NCI-H774 (cell line): ENCODE measurements around the gene WAC.

ENCODE experiments used
- DNase-seq: peaks from one replicate; lab custom pipeline; 2025; lab: John Stamatoyannopoulos, UW

Gene WAC

GRCh38 chr10:28533186-28533564 lies 257 bp downstream of the WAC start:
- DNase-seq, result no peak

- peak; percentile 13 for DNase-seq
Observed at GRCh38 chr10:28533571-28534304, 820 bp downstream of the WAC start.

GRCh38 chr10:28535846-28536245 lies 2.9 kb downstream of the WAC start:
- DNase-seq, result no peak

- no peak for DNase-seq
Observed at GRCh38 chr10:28538595-28538994, 5.7 kb downstream of the WAC start.

GRCh38 chr10:28540145-28540544 lies 7.2 kb downstream of the WAC start:
- no peak for DNase-seq

- no peak for DNase-seq
Observed at GRCh38 chr10:28541717-28542365, 8.9 kb downstream of the WAC start.

GRCh38 chr10:28542728-28543127 lies 9.8 kb downstream of the WAC start:
- DNase-seq, result no peak

GRCh38 chr10:28544058-28544457 lies 11.1 kb downstream of the WAC start:
- DNase-seq, result no peak

GRCh38 chr10:28545967-28546644 lies 13.2 kb downstream of the WAC start:
- DNase-seq, result no peak

GRCh38 chr10:28548781-28549498 lies 16.0 kb downstream of the WAC start:
- no peak for DNase-seq

GRCh38 chr10:28551086-28551485 lies 18.2 kb downstream of the WAC start:
- DNase-seq, result no peak

GRCh38 chr10:28552775-28553174 lies 19.9 kb downstream of the WAC start:
- DNase-seq, result no peak

GRCh38 chr10:28554009-28554408 lies 21.1 kb downstream of the WAC start:
- DNase-seq, result no peak

GRCh38 chr10:28554952-28555351 lies 22.0 kb downstream of the WAC start:
- DNase-seq, result no peak

GRCh38 chr10:28555358-28555757 lies 22.4 kb downstream of the WAC start:
- DNase-seq, result no peak

GRCh38 chr10:28556142-28556541 lies 23.2 kb downstream of the WAC start:
- DNase-seq, result no peak

GRCh38 chr10:28558186-28558585 lies 25.3 kb downstream of the WAC start:
- no peak for DNase-seq

GRCh38 chr10:28558923-28559508 lies 26.1 kb downstream of the WAC start:
- no peak for DNase-seq

GRCh38 chr10:28559618-28560017 lies 26.7 kb downstream of the WAC start:
- DNase-seq, result no peak

GRCh38 chr10:28560617-28561016 lies 27.7 kb downstream of the WAC start:
- no peak for DNase-seq

GRCh38 chr10:28561531-28561930 lies 28.6 kb downstream of the WAC start:
- DNase-seq, result no peak

- no peak for DNase-seq
Observed at GRCh38 chr10:28564905-28565304, 32.0 kb downstream of the WAC start.
